Coronary artery (tissue), 2 donors: Measurements from ENCODE around the gene ZNF594.
"Not testable (repeated sequence)": the region's sequence is repeated elsewhere in the genome, so short reads cannot be mapped to it uniquely, and the experiment has no call there.

ENCODE experiments used
- DNase-seq: peaks from one replicate; pipeline ENCODE4 v3.0.0-alpha.2; 2017; ENCODE audit warnings: low spot score
- H3K27ac ChIP-seq, 2 donors: fragments of 200-600 bp; sonication (generic); one replicate each; pipeline ENCODE4 v1.5.1; 2016 to 2019
- H3K4me3 ChIP-seq: fragments of 200-600 bp; sonication (generic); 2 replicates; pipeline ENCODE4 v1.5.1; 2016; ENCODE audit warnings: mild to moderate bottlenecking, moderate library complexity
- TF ChIP-seq, protein P1 (sequence below): fragments of 200-600 bp; sonication (generic); IDR thresholded peaks from one replicate; pipeline ENCODE4 v1.5.1; 2019; ENCODE audit warnings: antibody characterized with exemption

The ZNF594 gene

DNA sequence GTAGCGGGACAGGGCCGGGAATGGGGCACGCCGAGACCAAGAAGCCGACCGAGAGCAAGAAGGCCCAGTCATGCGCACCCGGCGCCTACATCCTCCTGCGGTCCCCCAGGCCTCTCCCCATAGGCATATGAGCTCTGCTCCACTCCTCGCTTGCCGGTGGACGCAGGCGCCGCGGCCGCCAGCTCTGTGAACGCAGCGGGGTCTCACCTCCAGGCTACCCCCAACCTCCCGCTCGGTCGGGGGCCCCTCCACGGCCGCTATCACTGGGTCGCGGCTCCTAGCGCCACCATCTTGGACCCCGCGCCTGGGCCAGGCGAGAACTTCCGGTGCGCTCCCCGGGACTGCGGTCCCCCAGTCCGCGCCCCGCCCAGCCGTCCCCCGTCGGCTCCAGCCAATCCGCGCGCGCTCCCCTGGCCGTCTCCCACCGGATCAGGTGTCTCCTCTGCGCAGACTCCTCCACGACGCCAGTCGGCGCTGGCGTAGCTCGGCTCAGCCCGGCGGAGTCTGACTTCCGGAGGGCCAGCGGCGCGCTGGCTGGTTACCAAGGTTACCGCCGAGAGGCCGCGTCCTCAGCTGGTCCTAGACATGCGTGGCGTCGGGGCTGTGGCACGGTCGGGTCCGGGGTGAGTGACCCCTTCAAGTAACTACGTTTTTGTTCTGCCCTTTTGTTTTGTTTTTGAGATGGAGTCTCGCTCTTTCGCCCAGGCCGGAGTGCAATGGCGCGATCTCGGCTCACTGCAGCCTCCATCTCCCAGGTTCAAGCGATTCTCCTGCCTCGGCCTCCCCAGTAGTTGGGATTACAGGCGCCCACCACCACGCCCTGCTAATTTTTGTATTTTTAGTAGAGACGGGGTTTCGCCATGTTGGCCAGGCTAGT lies at the start of gene ZNF594:
TSS of gene ZNF594 (minus strand) at position 328 of the 877 bp plus-strand sequence. CDS start 7,612 bp downstream, outside the sequence.
- TF ChIP-seq, protein P1, sequence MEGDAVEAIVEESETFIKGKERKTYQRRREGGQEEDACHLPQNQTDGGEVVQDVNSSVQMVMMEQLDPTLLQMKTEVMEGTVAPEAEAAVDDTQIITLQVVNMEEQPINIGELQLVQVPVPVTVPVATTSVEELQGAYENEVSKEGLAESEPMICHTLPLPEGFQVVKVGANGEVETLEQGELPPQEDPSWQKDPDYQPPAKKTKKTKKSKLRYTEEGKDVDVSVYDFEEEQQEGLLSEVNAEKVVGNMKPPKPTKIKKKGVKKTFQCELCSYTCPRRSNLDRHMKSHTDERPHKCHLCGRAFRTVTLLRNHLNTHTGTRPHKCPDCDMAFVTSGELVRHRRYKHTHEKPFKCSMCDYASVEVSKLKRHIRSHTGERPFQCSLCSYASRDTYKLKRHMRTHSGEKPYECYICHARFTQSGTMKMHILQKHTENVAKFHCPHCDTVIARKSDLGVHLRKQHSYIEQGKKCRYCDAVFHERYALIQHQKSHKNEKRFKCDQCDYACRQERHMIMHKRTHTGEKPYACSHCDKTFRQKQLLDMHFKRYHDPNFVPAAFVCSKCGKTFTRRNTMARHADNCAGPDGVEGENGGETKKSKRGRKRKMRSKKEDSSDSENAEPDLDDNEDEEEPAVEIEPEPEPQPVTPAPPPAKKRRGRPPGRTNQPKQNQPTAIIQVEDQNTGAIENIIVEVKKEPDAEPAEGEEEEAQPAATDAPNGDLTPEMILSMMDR, result peak; percentile 35
- Histone ChIP-seq H3K4me3 (peak within 1 kb of the TSS; percentile 86), H3K27ac (peak within 1 kb of the TSS; percentile 49 to 83)
- DNase-seq, result peak; percentile 97

DNA sequence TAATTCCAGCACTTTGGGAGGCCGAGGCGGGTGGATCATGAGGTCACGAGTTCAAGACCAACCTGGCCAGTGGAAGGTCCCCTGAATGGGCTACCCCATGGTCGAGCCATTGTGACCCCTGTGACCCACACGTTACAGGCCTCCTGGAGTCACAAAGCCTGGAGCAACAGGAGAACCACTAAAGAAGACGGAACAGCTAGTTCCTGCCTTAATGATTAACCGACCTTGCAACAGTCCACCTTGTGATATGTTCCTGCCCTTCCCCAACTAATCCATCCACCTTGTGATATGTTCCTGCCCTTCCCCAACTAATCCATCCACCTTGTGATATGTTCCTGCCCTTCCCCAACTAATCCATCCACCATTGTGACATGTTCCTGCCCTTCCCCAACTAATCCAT lies 48.1 kb upstream of the ZNF594 start:
- not testable (repeated sequence) for DNase-seq, H3K4me3 ChIP-seq, H3K27ac ChIP-seq

DNA sequence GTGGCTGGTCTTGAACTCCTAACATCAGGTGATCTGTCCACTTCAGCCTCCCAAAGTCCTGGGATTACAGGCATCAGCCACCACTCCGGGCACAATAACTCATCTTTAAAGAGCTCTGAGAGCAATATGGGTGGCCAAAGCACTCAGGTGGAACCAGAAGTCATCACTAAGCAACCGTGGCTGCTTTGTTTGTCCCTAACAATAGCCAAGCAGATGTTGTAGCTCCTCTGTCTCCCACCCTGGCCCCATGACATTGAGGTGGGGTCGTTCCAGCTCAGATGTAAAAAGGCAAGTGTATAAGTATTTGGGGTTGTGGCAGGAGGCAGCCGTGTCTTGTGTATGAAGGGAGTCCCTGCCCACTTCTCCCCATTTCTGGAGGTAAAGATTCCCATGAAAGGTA lies 46.7 kb upstream of the ZNF594 start:
- H3K4me3 ChIP-seq, result no peak overlapping the region
- TF ChIP-seq, protein P1, result no peak
- no peak for DNase-seq
- H3K27ac ChIP-seq, result no peak overlapping the region

DNA sequence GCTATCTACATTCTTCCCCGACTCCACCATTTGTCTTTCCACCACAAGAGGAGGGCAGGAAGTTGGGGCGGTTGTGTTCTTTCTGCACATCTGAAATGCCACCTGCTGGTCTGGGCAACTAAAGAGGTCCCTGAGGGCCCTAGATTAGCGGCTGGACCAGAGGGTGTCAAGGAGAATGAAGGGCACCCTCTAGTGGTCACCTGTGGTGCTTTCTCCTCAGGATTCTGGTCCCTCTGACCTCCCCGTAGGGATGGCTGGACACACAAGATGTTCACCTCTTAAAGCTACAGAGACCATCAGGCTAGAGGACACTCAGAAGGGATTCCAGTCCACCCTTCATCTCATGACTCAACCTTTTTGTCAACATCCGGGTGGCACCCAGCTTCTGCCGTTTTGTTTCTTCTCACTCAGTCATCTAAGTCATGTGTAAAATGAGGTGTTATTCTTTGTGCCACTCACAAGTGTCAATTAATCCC lies 45.9 kb upstream of the ZNF594 start:
- DNase-seq, result no peak
- no peak overlapping the region for H3K27ac ChIP-seq
- TF ChIP-seq, protein P1, result no peak
- no peak overlapping the region for H3K4me3 ChIP-seq

DNA sequence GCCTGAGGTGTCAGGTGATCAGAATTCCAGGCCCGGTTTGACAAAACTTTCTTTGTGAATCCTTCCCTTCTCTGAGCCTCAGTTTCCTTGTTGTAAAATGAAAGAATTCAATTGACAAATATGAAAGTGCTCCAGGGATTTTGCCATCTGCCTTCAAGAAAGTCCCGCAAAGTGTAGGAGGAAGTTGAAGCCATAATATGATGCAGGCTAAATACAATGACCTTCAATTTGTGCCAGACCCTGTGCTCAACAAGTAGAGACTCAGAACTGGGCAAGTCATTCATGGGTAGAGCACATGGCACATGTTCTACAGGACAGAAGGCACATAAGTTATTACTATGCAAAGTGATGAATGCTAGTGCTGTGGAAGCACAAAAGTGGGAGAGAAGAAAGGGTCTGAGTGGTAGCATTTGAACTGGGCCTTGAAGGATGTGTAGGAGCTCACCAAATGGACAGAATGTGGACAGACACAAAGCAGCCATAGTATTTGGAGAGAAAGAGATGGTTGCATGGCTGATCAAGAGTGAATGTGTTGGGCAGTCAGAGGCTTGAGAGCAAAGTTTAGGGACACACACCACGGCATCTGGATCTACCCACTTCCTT lies 45.4 kb upstream of the ZNF594 start:
- H3K27ac ChIP-seq, result no peak overlapping the region
- no peak overlapping the region for H3K4me3 ChIP-seq
- DNase-seq, result no peak
- TF ChIP-seq, protein P1, result no peak

- peak within 1 kb of the TSS in 1 of 2 donors; percentile 64 for H3K27ac ChIP-seq
- no peak for DNase-seq
- H3K4me3 ChIP-seq, result peak within 1 kb of the TSS; percentile 42
- TF ChIP-seq, protein P1, result no peak
Measured at GRCh38 chr17:5234645-5235576, 43.2 kb upstream of the ZNF594 start, which contains the start of gene SCIMP. TSS of gene SCIMP (minus strand) at chr17:5234860. CDS start at chr17:5234755, 105 bp downstream.

GRCh38 chr17:5233492-5233891 lies 41.8 kb upstream of the ZNF594 start:
- DNase-seq, H3K4me3 ChIP-seq: not testable (repeated sequence)
- peak overlapping the region in 1 of 2 donors; percentile 45 for H3K27ac ChIP-seq
